NCI-H2081 treated with DMSO at 0.1 percent for 48 hours (cell line): ENCODE data around the gene HCN4.

Experiments
- DNase-seq: peaks from one replicate; lab custom pipeline; 2025; lab: John Stamatoyannopoulos, UW

Gene HCN4

GRCh38 chr15:73380661-73381060 lies 11.9 kb upstream of the HCN4 start:
- no peak for DNase-seq

- no peak for DNase-seq
These were observed 9.3 kb upstream of the HCN4 start for GRCh38 chr15:73378089-73378488.

- peak; percentile 43 for DNase-seq
These were observed 7.1 kb upstream of the HCN4 start for GRCh38 chr15:73375755-73376305.

- no peak for DNase-seq
These were observed 6.3 kb upstream of the HCN4 start for GRCh38 chr15:73375012-73375411.

GRCh38 chr15:73374604-73375003 lies 5.8 kb upstream of the HCN4 start:
- no peak for DNase-seq

GRCh38 chr15:73373221-73373620 lies 4.5 kb upstream of the HCN4 start:
- DNase-seq: no peak

- DNase-seq: no peak
These were observed 3.1 kb upstream of the HCN4 start for GRCh38 chr15:73371812-73372211.

GRCh38 chr15:73370151-73370550 lies 1.4 kb upstream of the HCN4 start:
- DNase-seq: no peak

GRCh38 chr15:73369154-73369694 lies 466 bp upstream of the HCN4 start:
- DNase-seq: no peak

GRCh38 chr15:73367624-73368300 lies 996 bp downstream of the HCN4 start:
- DNase-seq: no peak

- no peak for DNase-seq
These were observed 1.8 kb downstream of the HCN4 start for GRCh38 chr15:73366766-73367623.

- no peak for DNase-seq
These were observed 4.7 kb downstream of the HCN4 start for GRCh38 chr15:73364070-73364469.

- no peak for DNase-seq
These were observed 5.9 kb downstream of the HCN4 start for GRCh38 chr15:73362900-73363299.

GRCh38 chr15:73361337-73361736 lies 7.4 kb downstream of the HCN4 start:
- no peak for DNase-seq

- no peak for DNase-seq
These were observed 9.1 kb downstream of the HCN4 start for GRCh38 chr15:73359651-73360050.

GRCh38 chr15:73357999-73358665 lies 10.6 kb downstream of the HCN4 start:
- DNase-seq: peak; percentile 90

GRCh38 chr15:73355612-73356265 lies 13.0 kb downstream of the HCN4 start:
- no peak for DNase-seq

- no peak for DNase-seq
These were observed 14.5 kb downstream of the HCN4 start for GRCh38 chr15:73354241-73354640.

GRCh38 chr15:73353734-73354133 lies 15.0 kb downstream of the HCN4 start:
- DNase-seq: no peak

GRCh38 chr15:73352082-73352481 lies 16.7 kb downstream of the HCN4 start:
- no peak for DNase-seq

GRCh38 chr15:73349191-73349590 lies 19.6 kb downstream of the HCN4 start:
- DNase-seq: no peak
